ENCODE data around the gene MPND.

DNA sequence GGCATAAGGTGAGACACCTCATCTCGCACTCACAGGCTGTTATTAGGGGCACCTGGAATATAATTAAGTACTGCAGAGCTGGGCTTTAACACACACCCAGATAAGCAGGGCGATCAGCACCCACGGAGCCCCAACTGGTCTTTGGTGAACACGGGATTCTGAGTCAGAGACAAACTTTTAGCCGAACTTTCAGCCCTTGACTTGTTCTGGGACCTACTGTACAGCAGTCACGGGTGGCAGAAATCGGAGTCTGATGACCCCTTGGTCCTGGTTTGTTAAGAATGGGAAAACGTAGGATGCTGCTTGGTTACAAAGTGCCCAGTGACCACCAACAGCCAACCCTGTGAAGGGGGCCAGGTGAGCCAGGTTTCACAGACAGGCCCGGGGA is 47.9 kb downstream of the MPND start:
- TF ChIP-seq, protein P1, sequence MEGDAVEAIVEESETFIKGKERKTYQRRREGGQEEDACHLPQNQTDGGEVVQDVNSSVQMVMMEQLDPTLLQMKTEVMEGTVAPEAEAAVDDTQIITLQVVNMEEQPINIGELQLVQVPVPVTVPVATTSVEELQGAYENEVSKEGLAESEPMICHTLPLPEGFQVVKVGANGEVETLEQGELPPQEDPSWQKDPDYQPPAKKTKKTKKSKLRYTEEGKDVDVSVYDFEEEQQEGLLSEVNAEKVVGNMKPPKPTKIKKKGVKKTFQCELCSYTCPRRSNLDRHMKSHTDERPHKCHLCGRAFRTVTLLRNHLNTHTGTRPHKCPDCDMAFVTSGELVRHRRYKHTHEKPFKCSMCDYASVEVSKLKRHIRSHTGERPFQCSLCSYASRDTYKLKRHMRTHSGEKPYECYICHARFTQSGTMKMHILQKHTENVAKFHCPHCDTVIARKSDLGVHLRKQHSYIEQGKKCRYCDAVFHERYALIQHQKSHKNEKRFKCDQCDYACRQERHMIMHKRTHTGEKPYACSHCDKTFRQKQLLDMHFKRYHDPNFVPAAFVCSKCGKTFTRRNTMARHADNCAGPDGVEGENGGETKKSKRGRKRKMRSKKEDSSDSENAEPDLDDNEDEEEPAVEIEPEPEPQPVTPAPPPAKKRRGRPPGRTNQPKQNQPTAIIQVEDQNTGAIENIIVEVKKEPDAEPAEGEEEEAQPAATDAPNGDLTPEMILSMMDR (conservative IDR thresholded peaks at IDR 0.05), result no peak
- TF ChIP-seq ZFX (IDR thresholded peaks at IDR 0.05), result no peak
